Measurements from ENCODE around the gene SBNO2. TPM values are rescaled to one million over a fixed set of nuclear protein-coding genes. Genes with fewer than 3 reads are reported as not detected.

The SBNO2 gene
- total RNA-seq, 1 experiment from 2014 or later: 46.3 TPM

DNA sequence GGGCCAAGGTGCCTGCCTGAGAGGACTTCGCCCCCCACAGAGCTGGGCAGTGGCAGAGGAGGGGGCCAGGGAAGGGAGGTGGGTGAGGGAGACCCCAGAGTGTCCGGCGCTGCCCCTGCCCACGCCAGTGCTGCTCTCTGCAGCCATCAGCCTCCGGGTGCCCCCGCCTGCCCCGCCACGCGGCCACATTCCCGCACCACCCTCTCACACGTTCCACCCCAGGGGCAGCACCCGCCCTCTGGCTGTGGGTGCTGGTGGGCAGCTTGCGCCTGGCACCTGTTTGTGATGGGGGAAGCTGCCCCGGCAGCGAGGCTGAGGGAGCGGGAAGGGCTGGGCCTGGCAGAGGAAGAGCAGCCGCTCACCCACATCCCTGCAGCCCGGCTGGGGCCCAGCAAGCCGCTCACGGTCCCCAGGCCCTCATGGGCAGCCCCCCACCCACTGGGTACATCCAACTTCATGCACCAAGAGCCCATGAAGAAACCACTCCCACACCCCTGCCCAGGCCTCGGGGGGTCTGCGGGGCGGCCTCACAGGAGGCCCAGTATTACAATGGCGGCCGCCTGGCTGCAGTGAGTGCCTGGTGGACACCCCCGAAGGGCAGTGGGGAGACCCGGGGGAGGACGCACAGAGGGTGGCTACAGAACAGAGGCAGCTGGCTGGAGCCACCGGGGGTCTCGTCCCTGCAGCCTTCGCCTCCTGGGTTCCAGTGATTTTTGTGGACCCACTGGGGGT is 14.0 kb downstream of the SBNO2 start:
- Histone ChIP-seq H2BK15ac (ENCODE audit: low read depth, low read length) (no peak overlapping the region), H2BK12ac (ENCODE audit: insufficient read length, low read depth, low read length) (no peak overlapping the region), H3K56ac (ENCODE audit: insufficient read length, low read depth, low read length) (no peak overlapping the region), H2BK5ac (ENCODE audit: insufficient read length, low read length) (no peak overlapping the region), H2BK120ac (ENCODE audit: low read depth, low read length, poor library complexity, severe bottlenecking) (no peak overlapping the region), H3T11ph (ENCODE audit: low read length) (no peak overlapping the region), H3K23ac (ENCODE audit: insufficient read length, low read depth, low read length) (no peak overlapping the region), H2AK5ac (ENCODE audit: insufficient read length, low read length) (no peak overlapping the region), H3K9ac (ENCODE audit: extremely low read depth, insufficient read length, low read length) (no peak overlapping the region), H3K4me2 (ENCODE audit: insufficient read depth, insufficient read length, low read length) (no peak overlapping the region), H4K20me1 (ENCODE audit: control insufficient read depth, insufficient read depth, insufficient read length) (no peaks in the 10 kb centered on the region), H4K91ac (ENCODE audit: insufficient read length, low read depth, low read length) (no peak overlapping the region), H2BK20ac (ENCODE audit: low read depth, low read length, poor library complexity, severe bottlenecking) (no peak overlapping the region), H3K14ac (ENCODE audit: insufficient read depth, low read length) (no peak overlapping the region; the same call in 1 of the 2 replicates), H3K4me1 (ENCODE audit: insufficient read depth, low read length) (no peaks in the 10 kb centered on the region), H3K23me2 (ENCODE audit: insufficient read length, low read depth, low read length, poor library complexity, severe bottlenecking) (no peaks in the 10 kb centered on the region), H3K18ac (ENCODE audit: insufficient read length, low read depth, low read length) (no peak overlapping the region), H4K5ac (ENCODE audit: insufficient read length, low read depth, low read length) (no peak overlapping the region), H3K27me3 (ENCODE audit: insufficient read depth, low read length) (no peaks in the 10 kb centered on the region), H3K79me2 (ENCODE audit: insufficient read depth, low read length) (no peaks in the 10 kb centered on the region; the same call in 1 of the 2 replicates), H2AFZ (ENCODE audit: low read length) (no peak overlapping the region), H3K4ac (ENCODE audit: low read depth, low read length) (no peak overlapping the region), H3K27ac (ENCODE audit: insufficient read length, low read depth, low read length) (no peak overlapping the region), H3K9me3 (ENCODE audit: control insufficient read depth, low read depth, low read length) (no peaks in the 10 kb centered on the region), H4K8ac (replicated peaks; ENCODE audit: insufficient read length, low read depth, low read length) (no peak overlapping the region), H3K79me1 (ENCODE audit: insufficient read depth, low read depth, low read length, poor library complexity, severe bottlenecking) (peaks cover 6% of the 10 kb centered on the region)
- H3K27ac Mint-ChIP-seq: peak overlapping the region; percentile 52 to 84 (median 64); a peak in 3 of 7 replicates
- peaks cover 9 to 12% of the 10 kb centered on the region in 2 experiments for H3K4me1 Mint-ChIP-seq
- no peak overlapping the region for H3K4me3 Mint-ChIP-seq
- H3K27me3 Mint-ChIP-seq (ENCODE audit: low read depth): no peaks in the 10 kb centered on the region; the same call in 1 of the 2 replicates
- TF ChIP-seq, protein P1, sequence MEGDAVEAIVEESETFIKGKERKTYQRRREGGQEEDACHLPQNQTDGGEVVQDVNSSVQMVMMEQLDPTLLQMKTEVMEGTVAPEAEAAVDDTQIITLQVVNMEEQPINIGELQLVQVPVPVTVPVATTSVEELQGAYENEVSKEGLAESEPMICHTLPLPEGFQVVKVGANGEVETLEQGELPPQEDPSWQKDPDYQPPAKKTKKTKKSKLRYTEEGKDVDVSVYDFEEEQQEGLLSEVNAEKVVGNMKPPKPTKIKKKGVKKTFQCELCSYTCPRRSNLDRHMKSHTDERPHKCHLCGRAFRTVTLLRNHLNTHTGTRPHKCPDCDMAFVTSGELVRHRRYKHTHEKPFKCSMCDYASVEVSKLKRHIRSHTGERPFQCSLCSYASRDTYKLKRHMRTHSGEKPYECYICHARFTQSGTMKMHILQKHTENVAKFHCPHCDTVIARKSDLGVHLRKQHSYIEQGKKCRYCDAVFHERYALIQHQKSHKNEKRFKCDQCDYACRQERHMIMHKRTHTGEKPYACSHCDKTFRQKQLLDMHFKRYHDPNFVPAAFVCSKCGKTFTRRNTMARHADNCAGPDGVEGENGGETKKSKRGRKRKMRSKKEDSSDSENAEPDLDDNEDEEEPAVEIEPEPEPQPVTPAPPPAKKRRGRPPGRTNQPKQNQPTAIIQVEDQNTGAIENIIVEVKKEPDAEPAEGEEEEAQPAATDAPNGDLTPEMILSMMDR (conservative IDR thresholded peaks at IDR 0.05): no peak
- H3K36me3 Mint-ChIP-seq (ENCODE audit: insufficient read depth in 1 of 3, low read depth in 3 of 3): peaks cover 0 to 1% (median 0%) of the 10 kb centered on the region in 3 experiments; a peak in 1 of 7 replicates
- WGBS (ENCODE audit: extremely low coverage, insufficient read length, low lambda C conversion rate): no CpG with 5 or more reads among the region's 31 CpGs
- no peaks in the 10 kb centered on the region for H3K9me3 Mint-ChIP-seq
- DNase-seq: no peak
